GM19468 (cell line): ENCODE measurements around the gene WDR12.
A peak's percentile ranks its signal among the peaks of the same experiment; 100 is the strongest.
"Not testable (repeated sequence)": the region's sequence is repeated elsewhere in the genome, so short reads cannot be mapped to it uniquely, and the experiment has no call there.

Experiments
- ATAC-seq: cut with Tn5 transposase; IDR thresholded peaks from one replicate; pipeline ENCODE4 v1.9.1; 2021; ENCODE audit warnings: mild to moderate bottlenecking, moderate library complexity, moderate number of reproducible peaks; ENCODE audit not compliant: unreplicated experiment; ENCODE audit errors: extremely low read depth

WDR12 gene

DNA sequence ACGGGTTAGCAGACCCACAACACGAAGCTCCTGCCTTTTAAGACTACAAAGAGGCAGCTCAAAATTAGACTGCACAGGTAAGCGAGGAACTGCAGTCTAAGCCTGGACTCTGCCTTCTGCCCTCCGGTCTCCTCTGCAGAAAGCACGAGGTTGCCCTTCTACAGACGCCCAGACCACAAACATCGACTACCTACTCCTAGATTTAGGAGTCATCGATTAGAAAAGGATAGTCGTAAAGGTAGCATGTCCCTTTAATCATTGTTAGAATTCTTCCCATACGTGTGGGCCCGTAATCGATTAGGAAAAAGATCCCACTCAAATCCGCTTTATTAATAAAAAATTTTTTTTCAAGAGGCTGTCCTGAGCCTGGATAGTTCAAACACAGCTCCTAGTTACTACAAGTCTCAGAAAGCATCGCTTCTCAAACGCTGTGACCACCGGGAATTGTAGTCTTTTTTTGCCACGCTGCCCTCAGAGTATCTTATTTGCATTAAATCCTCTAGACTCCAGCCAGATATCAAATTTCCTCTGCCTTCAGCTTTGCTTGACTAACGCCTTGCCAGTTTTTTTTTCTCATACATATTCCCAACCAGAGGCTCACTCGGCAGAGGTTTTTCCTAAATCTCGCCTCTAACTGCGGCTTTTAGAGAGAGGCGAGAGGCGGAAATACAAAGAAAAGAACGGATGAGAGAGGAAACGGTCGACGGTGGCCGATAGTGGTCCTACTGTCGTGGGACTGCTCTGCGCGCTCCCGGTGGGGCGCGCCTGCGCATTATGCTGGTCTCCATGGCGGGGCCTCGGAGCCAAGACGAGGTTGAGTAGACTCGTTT, at the start of gene WDR12, which contains the start of gene CARF:
Gene WDR12 (minus strand): TSS at position 162 of the 830 bp plus-strand sequence. CDS start 197 bp downstream, outside the sequence.
Gene CARF (plus strand): TSS at position 764 of the 830 bp plus-strand sequence. CDS start 29,628 bp downstream, outside the sequence.
- ATAC-seq, result peak; percentile 48

DNA sequence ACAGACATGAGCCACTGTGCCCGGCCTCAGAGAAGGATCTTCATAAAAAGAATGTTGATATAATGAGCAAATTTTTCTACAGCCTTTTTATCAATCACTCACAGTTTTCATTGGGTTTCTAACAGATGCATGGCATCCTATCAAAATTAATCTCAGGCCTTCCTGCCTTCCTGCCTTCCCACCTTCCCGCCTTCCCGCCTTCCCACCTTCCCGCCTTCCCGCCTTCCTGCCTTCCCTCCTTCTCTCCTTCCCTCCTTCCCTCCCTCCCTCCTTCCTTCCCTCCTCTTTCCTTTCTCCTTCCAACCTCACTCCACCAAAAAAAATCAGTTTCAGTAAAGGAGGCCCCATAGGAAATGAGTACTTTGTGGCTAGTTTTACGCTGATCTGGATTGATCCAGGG, 49.1 kb upstream of the WDR12 start:
- ATAC-seq, result no peak

DNA sequence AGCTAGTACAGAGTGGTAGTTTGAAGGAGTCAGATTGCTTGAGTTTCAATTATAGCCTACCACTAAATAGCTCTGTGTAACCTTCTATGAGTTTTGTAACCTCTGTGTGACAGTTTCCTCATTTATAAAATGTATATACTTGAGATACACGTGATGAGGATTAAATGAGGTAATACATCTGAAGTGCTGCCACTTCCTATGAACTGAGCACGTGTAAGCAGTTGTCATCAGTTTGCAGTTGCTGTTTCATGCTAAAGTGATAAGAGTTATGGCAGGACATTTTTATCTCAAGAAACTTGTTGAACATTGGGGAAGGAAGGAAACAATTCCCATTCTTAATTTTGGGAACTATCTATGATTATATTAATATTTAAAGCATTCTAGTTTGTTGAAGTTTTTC, 39.1 kb upstream of the WDR12 start:
- no peak for ATAC-seq

GRCh38 chr2:202949333-202949732, 37.9 kb upstream of the WDR12 start:
- ATAC-seq, result not testable (repeated sequence)

DNA sequence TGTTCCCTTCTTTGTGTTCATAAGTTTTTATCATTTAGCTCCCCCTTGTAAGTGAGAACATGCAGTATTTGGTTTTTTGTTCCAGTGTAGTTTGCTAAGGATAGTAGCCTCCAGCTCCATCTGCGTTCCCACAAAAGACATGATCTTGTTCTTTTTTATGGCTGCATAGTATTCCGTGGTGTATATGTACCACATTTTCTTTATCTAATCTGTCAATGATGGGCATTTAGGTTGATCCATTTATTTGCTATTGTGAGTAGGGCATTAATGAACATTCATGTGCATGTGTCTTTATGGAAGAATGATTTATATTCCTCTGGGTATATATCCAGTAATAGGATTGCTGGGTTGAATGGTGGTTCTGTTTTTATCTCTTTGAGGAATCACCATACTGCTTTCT, 34.0 kb upstream of the WDR12 start:
- no peak for ATAC-seq

DNA sequence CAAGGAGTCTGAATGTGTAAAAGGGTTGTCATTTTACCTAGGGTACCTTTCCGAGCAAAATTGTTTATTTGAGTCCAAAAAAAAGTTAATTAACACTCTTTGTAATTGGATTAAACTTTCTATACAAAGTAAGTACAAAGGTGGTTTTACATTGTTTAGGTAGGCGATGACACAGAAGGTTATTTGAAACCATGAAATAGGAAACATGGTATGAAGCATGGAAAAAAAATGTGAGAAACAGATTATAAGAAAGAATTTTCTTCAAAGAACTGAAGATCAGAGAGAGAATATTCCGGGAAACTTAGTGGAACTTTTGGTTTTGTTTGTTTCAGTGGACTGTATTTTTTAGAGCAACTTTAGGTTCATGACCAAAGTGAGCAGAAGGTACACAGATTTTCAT, 33.3 kb upstream of the WDR12 start:
- ATAC-seq, result no peak

DNA sequence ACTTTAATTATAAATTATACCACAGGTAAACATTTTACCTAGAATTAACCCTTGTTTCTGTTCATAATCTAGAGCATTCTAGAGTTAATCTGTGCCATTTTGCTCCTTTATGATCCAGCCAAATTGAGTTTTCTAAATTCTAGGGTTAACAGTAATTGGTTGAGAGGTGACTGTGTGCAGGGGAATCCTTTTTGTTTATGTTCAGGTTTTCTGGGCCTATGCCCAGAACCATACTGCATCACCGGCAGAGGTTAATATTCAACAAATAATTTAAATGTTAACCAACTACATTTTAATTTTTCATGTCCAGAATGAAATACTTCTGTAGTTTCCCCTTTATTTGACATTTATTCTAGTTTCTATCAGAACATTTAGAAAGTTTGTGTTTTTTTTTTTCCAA, 32.9 kb upstream of the WDR12 start:
- ATAC-seq, result no peak

GRCh38 chr2:202941771-202942170, 30.3 kb upstream of the WDR12 start:
- no peak for ATAC-seq

GRCh38 chr2:202938960-202939359, 27.5 kb upstream of the WDR12 start:
- no peak for ATAC-seq

GRCh38 chr2:202934456-202934855, 23.0 kb upstream of the WDR12 start:
- no peak for ATAC-seq

GRCh38 chr2:202933958-202934357, 22.5 kb upstream of the WDR12 start:
- ATAC-seq, result no peak

DNA sequence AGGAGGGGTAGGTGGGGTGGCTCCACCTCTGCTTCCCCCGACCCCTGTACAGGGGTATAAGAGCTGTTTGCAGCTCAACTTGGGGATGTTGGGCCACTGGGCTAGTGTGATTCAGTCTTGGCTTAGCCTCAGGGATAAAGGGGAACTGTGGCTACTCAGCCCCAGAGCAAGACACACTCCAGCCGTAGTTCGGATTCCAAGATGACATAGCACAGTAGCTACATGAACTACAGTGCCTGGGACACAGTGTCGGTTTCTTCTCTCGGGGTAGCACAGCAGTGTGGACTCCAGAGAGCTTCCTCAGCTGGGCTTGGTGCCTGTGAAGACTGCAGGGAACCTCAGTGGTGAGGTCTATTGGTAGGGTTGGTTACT, 21.7 kb upstream of the WDR12 start:
- ATAC-seq, result no peak

- no peak for ATAC-seq
Observed at GRCh38 chr2:202932425-202933138, 21.1 kb upstream of the WDR12 start.

DNA sequence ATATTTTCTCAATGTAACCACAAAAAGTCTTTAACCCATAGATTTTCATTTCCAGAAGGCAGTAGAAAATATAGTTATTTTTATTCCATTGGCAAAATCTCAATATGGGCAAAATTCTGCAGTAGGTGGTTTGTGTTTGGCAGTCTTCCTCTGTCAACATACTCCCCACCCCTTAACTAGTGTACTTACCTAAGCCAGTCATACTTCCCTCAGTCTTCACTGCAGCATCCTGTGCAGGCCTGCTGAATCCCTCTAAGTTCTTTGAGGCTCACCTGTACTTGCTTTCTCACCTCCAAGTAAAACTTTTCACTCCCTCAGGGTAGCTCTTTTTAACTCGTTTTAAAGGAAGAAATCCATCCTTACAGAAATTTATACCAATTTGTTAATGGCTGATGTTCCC, 7.4 kb upstream of the WDR12 start:
- ATAC-seq, result no peak

GRCh38 chr2:202912342-202913201, 1.1 kb upstream of the WDR12 start:
- ATAC-seq, result peak; percentile 16

- ATAC-seq, result no peak
Observed at GRCh38 chr2:202911203-202911511, 316 bp downstream of the WDR12 start.

GRCh38 chr2:202910698-202911097, 775 bp downstream of the WDR12 start:
- ATAC-seq, result no peak

DNA sequence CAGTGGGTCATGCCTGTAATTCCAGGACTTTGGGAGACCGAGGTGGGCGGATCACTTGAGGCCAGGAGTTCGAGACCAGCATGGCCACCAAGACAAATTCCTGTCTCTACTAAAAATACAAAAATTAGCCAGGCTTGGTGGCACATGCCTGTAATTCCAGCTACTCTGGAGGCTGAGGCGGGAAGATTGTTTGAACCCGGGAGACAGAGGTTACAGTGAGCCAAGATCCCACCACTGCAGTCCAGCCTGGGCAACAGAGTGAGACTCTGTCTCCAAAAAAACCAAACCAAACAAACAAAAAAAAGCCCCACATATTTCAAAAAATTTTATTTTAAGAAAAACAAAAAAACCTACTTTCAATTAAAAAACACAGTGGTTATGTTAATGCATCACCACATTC, 1.2 kb downstream of the WDR12 start:
- ATAC-seq, result not testable (repeated sequence)

- ATAC-seq, result no peak
Observed at GRCh38 chr2:202909394-202910192, 1.9 kb downstream of the WDR12 start.

DNA sequence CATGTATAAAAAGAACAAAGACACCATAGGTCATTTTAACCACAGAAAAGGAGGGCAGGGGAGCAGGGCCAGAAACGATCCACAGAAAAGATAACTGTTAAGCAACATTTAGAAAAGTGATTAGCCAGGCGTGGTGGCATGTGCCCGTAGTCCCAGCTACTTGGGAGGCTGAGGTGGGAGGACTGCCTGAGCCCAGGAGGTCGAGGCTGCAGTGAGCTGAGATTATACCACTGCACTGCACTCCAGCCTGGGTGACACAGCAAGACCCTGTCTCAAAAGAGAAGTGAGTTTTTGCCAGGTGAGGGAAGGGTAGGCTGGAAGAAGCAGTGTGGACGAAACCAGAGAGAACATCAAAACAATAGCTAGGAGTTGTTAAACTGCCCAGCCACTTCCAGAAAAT, 3.3 kb downstream of the WDR12 start:
- ATAC-seq, result no peak
